Neural cell (in vitro differentiated cells): ENCODE data around the gene YPEL2. TPM values are rescaled to one million over a fixed set of nuclear protein-coding genes. Genes with fewer than 3 reads are reported as not detected.

ENCODE experiments used
- H2AFZ ChIP-seq: fragments of 200-600, 300-800 bp; sonication (generic), shearing (Covaris generic); 2 replicates; pipeline ENCODE4 v1.6.0; 2014; ENCODE audit warnings: low read depth, mild to moderate bottlenecking, antibody characterized with exemption, low read length, moderate library complexity
- H3F3A ChIP-seq: fragments of 200-600 bp; shearing (Covaris generic); 2 replicates; pipeline ENCODE4 v1.6.1; 2016; ENCODE audit warnings: mild to moderate bottlenecking, moderate library complexity, mixed read lengths, antibody characterized with exemption, low read length; ENCODE audit not compliant: insufficient read depth, poor library complexity, severe bottlenecking
- H3K27ac ChIP-seq: fragments of 200-600, 300-800 bp; sonication (generic), shearing (Covaris generic); 2 replicates; pipeline ENCODE4 v1.5.1; 2014; ENCODE audit warnings: mild to moderate bottlenecking, low read length, moderate library complexity
- H3K27me3 ChIP-seq: fragments of 300-800, 200-600 bp; sonication (generic), shearing (Covaris generic); 2 replicates; pipeline ENCODE4 v1.6.0; 2014; ENCODE audit warnings: mild to moderate bottlenecking, low read depth, low read length, moderate library complexity; ENCODE audit not compliant: insufficient read depth
- H3K36me3 ChIP-seq: fragments of 300-800, 200-600 bp; sonication (generic), shearing (Covaris generic); 2 replicates; pipeline ENCODE4 v1.5.1; 2014; ENCODE audit warnings: mild to moderate bottlenecking, antibody characterized with exemption, low read length, moderate library complexity; ENCODE audit not compliant: insufficient read depth
- H3K4me2 ChIP-seq: fragments of 300-800, 200-600 bp; sonication (generic), shearing (Covaris generic); 2 replicates; pipeline ENCODE4 v1.6.0; 2014; ENCODE audit warnings: mild to moderate bottlenecking, low read length
- H3K4me3 ChIP-seq: fragments of 300-800, 200-600 bp; sonication (generic), shearing (Covaris generic); 2 replicates; pipeline ENCODE4 v1.5.1; 2014; ENCODE audit warnings: mild to moderate bottlenecking, low read length, moderate library complexity
- H3K79me2 ChIP-seq: fragments of 200-600 bp; shearing (Covaris generic); replicated peaks from 2 replicates; pipeline ENCODE4 v1.6.0; 2014; ENCODE audit warnings: mild to moderate bottlenecking, low read length, moderate library complexity; ENCODE audit not compliant: insufficient read depth
- H3K9ac ChIP-seq: fragments of 300-800, 200-600 bp; sonication (generic), shearing (Covaris generic); 2 replicates; pipeline ENCODE4 v1.6.1; 2016; ENCODE audit warnings: mild to moderate bottlenecking, low read length, mixed read lengths
- H3K9me2 ChIP-seq: fragments of 200-600 bp; shearing (Covaris generic); 2 replicates; pipeline ENCODE4 v1.6.1; 2016; ENCODE audit warnings: mild to moderate bottlenecking, low read length, mixed read lengths; ENCODE audit not compliant: insufficient read depth
- H3K9me3 ChIP-seq: fragments of 200-600, 300-800 bp; sonication (generic), shearing (Covaris generic); 2 replicates; pipeline ENCODE4 v1.6.1; 2016; ENCODE audit warnings: mild to moderate bottlenecking, mixed run types, low read length, moderate library complexity, mixed read lengths
- H4K20me1 ChIP-seq: fragments of 200-600 bp; shearing (Covaris generic); 2 replicates; pipeline ENCODE4 v1.6.1; 2016; ENCODE audit warnings: mild to moderate bottlenecking, mixed run types; ENCODE audit not compliant: insufficient read depth
- EP300 ChIP-seq: fragments of 450-650 bp; conservative IDR thresholded peaks from 2 replicates; pipeline ENCODE4 v1.6.1; 2014; ENCODE audit warnings: antibody characterized with exemption, mild to moderate bottlenecking, moderate library complexity; ENCODE audit not compliant: poor library complexity, severe bottlenecking
- EZH2 ChIP-seq: fragments of 200-600, 300-800 bp; shearing (Covaris generic), sonication (generic); IDR thresholded peaks from 2 replicates; pipeline ENCODE4 v1.6.1; 2014; ENCODE audit warnings: antibody characterized with exemption, low read length, borderline replicate concordance, mild to moderate bottlenecking; ENCODE audit not compliant: insufficient read depth, poor library complexity, severe bottlenecking
- MXI1 ChIP-seq: fragments of 450-650 bp; conservative IDR thresholded peaks from 2 replicates; pipeline ENCODE4 v1.6.1; 2014; ENCODE audit warnings: antibody characterized with exemption, mild to moderate bottlenecking; ENCODE audit not compliant: poor library complexity, severe bottlenecking
- POLR2AphosphoS5 ChIP-seq: IDR thresholded peaks from 2 replicates; pipeline ENCODE4 v1.6.1; 2012
- RAD21 ChIP-seq: fragments of 450-650 bp; conservative IDR thresholded peaks from 2 replicates; pipeline ENCODE4 v1.6.1; 2014; ENCODE audit warnings: antibody characterized with exemption, mild to moderate bottlenecking, moderate library complexity
- SMC3 ChIP-seq: fragments of 450-650 bp; conservative IDR thresholded peaks from 2 replicates; pipeline ENCODE4 v1.6.1; 2014; ENCODE audit warnings: antibody characterized with exemption, mild to moderate bottlenecking, moderate library complexity; ENCODE audit not compliant: poor library complexity
- TAF1 ChIP-seq: IDR thresholded peaks from 2 replicates; pipeline ENCODE4 v1.6.1; 2012; ENCODE audit warnings: low read depth
- polyA plus RNA-seq: library from polyadenylated mRNA; depleted of rRNA; stranded (reverse); fragments of >200 nt; gene quantifications from 2 replicates; pipeline ENCODE4 v1.2.3, GENCODE V29; 2014
- TF ChIP-seq, protein P1 (sequence below): IDR thresholded peaks from 2 replicates; pipeline ENCODE4 v1.6.1; 2012; ENCODE audit warnings: borderline replicate concordance
- TF ChIP-seq, protein P2 (sequence below): fragments of 450-650 bp; IDR thresholded peaks from 2 replicates; pipeline ENCODE4 v1.5.1; 2014; ENCODE audit warnings: antibody characterized with exemption, mild to moderate bottlenecking, moderate library complexity; ENCODE audit not compliant: poor library complexity, severe bottlenecking

Gene YPEL2
- polyA plus RNA-seq, 1 donor from 2014 or later = 17.0 TPM

GRCh38 chr17:59437791-59438281 lies 106.4 kb downstream of the YPEL2 start:
- TF ChIP-seq, protein P1, sequence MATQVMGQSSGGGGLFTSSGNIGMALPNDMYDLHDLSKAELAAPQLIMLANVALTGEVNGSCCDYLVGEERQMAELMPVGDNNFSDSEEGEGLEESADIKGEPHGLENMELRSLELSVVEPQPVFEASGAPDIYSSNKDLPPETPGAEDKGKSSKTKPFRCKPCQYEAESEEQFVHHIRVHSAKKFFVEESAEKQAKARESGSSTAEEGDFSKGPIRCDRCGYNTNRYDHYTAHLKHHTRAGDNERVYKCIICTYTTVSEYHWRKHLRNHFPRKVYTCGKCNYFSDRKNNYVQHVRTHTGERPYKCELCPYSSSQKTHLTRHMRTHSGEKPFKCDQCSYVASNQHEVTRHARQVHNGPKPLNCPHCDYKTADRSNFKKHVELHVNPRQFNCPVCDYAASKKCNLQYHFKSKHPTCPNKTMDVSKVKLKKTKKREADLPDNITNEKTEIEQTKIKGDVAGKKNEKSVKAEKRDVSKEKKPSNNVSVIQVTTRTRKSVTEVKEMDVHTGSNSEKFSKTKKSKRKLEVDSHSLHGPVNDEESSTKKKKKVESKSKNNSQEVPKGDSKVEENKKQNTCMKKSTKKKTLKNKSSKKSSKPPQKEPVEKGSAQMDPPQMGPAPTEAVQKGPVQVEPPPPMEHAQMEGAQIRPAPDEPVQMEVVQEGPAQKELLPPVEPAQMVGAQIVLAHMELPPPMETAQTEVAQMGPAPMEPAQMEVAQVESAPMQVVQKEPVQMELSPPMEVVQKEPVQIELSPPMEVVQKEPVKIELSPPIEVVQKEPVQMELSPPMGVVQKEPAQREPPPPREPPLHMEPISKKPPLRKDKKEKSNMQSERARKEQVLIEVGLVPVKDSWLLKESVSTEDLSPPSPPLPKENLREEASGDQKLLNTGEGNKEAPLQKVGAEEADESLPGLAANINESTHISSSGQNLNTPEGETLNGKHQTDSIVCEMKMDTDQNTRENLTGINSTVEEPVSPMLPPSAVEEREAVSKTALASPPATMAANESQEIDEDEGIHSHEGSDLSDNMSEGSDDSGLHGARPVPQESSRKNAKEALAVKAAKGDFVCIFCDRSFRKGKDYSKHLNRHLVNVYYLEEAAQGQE = no peak
- TF ChIP-seq MXI1 = no peak
- no peak for TF ChIP-seq TAF1
- no peak overlapping the region for H3K4me2 ChIP-seq
- H2AFZ ChIP-seq = no peak overlapping the region
- no peaks in the 10 kb centered on the region for H3F3A ChIP-seq
- H3K27ac ChIP-seq = no peak overlapping the region
- no peaks in the 10 kb centered on the region for H3K27me3 ChIP-seq
- H3K36me3 ChIP-seq = no peaks in the 10 kb centered on the region
- no peak overlapping the region for H3K4me3 ChIP-seq
- no peak overlapping the region for H3K9ac ChIP-seq
- H3K9me2 ChIP-seq = no peaks in the 10 kb centered on the region
- H3K9me3 ChIP-seq = no peaks in the 10 kb centered on the region
- H3K79me2 ChIP-seq = no peaks in the 10 kb centered on the region
- no peaks in the 10 kb centered on the region for H4K20me1 ChIP-seq

DNA sequence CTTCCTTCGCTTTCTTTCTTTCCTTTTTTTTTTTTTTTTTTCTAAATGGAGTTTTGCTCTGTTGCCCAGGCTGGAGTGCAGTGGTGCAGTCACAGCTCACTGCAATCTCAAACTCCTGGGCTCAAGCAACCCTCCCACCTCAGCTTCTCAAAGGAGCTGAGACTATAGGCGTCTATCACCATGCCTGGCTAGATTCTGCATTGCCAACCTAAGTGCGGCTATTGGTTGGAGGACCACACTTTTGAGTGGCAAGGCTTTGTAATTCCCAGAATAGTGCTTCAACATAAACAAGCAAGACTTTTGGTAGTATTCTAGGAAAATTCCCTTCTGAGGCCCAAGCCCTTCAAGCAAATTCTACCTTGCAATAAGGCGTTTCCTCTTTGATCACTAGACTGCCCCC lies 107.8 kb downstream of the YPEL2 start:
- Histone ChIP-seq H3K9me2 (no peaks in the 10 kb centered on the region), H3F3A (no peaks in the 10 kb centered on the region), H3K9ac (no peak overlapping the region), H3K9me3 (no peaks in the 10 kb centered on the region), H3K4me2 (no peak overlapping the region), H4K20me1 (no peaks in the 10 kb centered on the region), H3K27me3 (no peaks in the 10 kb centered on the region), H3K27ac (no peak overlapping the region), H3K4me3 (no peak overlapping the region), H3K36me3 (no peaks in the 10 kb centered on the region), H3K79me2 (no peaks in the 10 kb centered on the region), H2AFZ (no peak overlapping the region)
- TF ChIP-seq EZH2 (no peak), MXI1 (no peak), EP300 (no peak)
- TF ChIP-seq, protein P1 = no peak

DNA sequence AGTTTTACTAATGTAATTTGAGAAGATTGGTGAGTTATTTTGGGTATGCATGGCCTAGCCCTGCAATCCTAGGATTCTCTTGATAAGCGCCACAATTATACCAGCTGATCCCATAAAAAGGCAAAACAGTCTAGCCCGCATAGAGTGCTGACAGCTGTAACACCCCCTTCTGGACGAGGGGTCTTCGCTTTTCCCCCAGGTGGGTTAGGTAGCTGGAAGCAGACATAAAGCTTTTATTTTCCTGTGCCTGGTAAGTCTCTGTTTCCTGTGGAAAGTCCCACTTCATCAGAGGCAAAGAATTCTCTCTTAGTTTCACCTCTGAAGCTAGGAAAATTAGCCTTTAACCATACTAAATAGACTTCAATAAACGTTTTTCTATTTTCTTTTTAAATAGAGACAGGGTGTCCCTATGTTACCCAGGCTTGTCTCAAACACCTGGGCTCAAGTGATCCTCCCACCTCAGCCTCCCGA lies 108.3 kb downstream of the YPEL2 start:
- Histone ChIP-seq H3K9me2 (no peaks in the 10 kb centered on the region), H3K4me2 (no peak overlapping the region), H3F3A (no peaks in the 10 kb centered on the region), H3K4me3 (no peak overlapping the region), H3K9me3 (no peaks in the 10 kb centered on the region), H2AFZ (no peak overlapping the region), H3K79me2 (no peaks in the 10 kb centered on the region), H3K36me3 (no peaks in the 10 kb centered on the region), H3K27me3 (no peaks in the 10 kb centered on the region), H3K27ac (no peak overlapping the region), H3K9ac (no peak overlapping the region), H4K20me1 (no peaks in the 10 kb centered on the region)
- TF ChIP-seq EP300 = no peak
- TF ChIP-seq TAF1 = no peak
- TF ChIP-seq RAD21 = no peak
- TF ChIP-seq POLR2AphosphoS5 = no peak
- TF ChIP-seq, protein P2, sequence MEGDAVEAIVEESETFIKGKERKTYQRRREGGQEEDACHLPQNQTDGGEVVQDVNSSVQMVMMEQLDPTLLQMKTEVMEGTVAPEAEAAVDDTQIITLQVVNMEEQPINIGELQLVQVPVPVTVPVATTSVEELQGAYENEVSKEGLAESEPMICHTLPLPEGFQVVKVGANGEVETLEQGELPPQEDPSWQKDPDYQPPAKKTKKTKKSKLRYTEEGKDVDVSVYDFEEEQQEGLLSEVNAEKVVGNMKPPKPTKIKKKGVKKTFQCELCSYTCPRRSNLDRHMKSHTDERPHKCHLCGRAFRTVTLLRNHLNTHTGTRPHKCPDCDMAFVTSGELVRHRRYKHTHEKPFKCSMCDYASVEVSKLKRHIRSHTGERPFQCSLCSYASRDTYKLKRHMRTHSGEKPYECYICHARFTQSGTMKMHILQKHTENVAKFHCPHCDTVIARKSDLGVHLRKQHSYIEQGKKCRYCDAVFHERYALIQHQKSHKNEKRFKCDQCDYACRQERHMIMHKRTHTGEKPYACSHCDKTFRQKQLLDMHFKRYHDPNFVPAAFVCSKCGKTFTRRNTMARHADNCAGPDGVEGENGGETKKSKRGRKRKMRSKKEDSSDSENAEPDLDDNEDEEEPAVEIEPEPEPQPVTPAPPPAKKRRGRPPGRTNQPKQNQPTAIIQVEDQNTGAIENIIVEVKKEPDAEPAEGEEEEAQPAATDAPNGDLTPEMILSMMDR = no peak
- TF ChIP-seq SMC3 = no peak
- TF ChIP-seq, protein P1 = no peak
